Medulla oblongata (tissue), 1 donor: Measurements from ENCODE around the gene STT3A.
"Not testable (repeated sequence)": the region's sequence is repeated elsewhere in the genome, so short reads cannot be mapped to it uniquely, and the experiment has no call there.

Experiments
- DNase-seq: peaks from one replicate; pipeline ENCODE4 v3.0.0-alpha.2; 2015; ENCODE audit errors: extremely low spot score

The STT3A gene

GRCh38 chr11:125592305-125593113 is at the start of gene STT3A:
Gene STT3A, plus strand, starts transcription at chr11:125592852. Its CDS starts 3,064 bp downstream, at chr11:125595916.
- peak; percentile 100 for DNase-seq

DNA sequence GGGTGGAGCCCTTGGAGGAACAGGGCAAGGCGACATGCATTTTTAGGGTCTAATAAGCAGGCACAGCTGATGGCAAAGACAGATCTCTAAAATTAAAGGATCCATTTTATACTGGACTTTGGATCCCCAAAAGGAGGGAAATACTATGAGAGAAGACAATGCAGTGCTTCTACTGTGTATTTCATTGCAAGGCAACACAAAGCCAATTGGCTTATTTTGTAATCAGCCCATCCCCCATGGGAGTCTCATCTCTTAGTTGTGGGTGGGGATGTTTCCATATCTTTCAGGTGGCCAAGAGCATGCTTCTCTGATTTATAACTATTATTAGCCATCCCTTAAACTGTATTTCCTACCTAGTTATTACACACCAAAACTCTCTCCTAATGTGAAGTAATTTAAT is 41.9 kb upstream of the STT3A start:
- no peak for DNase-seq

GRCh38 chr11:125551835-125552342 is 40.8 kb upstream of the STT3A start:
- no peak for DNase-seq

GRCh38 chr11:125552927-125553326 is 39.7 kb upstream of the STT3A start:
- no peak for DNase-seq

DNA sequence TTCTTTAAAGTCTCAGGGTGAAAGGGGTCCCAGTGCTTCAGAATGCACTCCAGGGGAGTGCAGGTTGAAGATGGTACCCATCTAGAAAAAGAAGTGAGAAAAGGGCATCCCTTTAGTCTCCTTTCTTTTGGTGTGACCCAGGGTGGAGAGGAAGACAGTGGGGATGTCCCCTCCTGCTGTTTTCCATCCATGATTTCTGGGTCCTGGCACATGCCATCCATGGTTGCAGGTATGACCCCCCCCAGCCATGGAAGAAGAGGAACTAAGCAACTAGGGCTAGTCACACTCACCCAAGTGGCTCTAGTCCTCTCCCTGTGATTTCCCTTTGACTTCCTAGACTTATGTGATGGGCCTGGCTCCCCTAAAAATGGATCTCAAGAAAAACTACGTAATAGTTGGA is 39.3 kb upstream of the STT3A start:
- no peak for DNase-seq

- DNase-seq = no peak
Measured at GRCh38 chr11:125554038-125554437, 38.6 kb upstream of the STT3A start.

DNA sequence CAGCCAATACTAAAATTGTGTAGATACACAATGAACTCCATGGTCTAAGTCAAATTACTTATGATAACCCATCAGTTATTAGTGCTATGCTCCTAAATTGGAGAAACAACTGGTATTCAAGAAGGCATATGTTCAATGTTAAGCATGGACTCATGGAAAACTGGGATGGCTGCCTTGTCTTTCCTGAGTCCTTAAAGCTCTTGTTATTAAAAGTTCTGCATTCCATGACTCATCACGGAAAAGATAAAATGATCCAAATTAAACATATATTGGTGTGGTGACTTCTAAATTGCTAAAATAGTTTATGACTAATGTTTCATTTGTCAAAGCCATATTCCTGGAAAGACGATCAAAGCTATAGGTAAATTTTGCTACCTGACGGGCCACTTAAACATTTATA is 32.8 kb upstream of the STT3A start:
- no peak for DNase-seq

DNA sequence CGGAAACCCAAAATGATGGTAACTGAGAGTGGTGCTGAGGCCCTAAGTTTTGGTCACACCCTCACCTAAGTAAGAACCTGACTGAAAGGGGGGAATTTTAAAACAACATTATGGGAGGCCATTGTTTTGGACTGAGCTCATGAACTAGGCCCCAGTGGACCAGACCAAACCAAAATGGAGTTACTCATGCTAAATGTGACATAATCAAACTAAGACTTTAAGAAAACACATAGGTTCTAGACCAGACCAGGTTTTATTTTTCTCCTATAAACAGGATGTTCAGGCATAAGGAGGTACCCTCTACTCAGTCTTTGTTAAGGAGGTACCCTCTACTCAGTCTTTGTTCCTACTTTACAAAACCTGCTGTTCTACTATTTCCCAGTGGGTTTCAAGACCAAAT is 30.7 kb upstream of the STT3A start:
- DNase-seq = no peak

DNA sequence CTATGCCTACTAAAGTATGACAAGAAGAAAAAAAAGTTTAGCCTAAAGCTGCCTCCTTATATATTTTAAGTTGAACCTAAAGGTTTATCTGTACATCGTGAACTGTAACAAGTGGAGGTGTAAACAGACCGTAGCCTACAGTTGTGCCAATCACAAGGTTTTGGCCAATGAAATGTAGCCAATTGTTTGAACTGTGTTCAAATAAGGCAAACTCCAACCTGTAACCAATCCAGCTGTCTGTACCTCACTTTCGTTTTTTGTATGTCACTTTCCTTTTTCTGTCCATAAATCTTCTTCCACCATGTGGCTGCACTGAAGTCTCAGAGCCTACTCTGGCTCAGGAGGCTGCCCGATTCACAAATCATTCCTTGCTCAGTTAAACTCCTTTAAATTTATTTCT is 30.2 kb upstream of the STT3A start:
- DNase-seq = no peak

GRCh38 chr11:125564357-125564756 is 28.3 kb upstream of the STT3A start:
- no peak for DNase-seq

- DNase-seq = no peak
Measured at GRCh38 chr11:125566235-125566634, 26.4 kb upstream of the STT3A start.

- DNase-seq = peak; percentile 94
Measured at GRCh38 chr11:125568970-125569914, 23.4 kb upstream of the STT3A start, which contains the start of gene EI24. Gene EI24, plus strand, starts transcription at chr11:125569477. Its CDS starts 3,051 bp downstream, at chr11:125572528.

DNA sequence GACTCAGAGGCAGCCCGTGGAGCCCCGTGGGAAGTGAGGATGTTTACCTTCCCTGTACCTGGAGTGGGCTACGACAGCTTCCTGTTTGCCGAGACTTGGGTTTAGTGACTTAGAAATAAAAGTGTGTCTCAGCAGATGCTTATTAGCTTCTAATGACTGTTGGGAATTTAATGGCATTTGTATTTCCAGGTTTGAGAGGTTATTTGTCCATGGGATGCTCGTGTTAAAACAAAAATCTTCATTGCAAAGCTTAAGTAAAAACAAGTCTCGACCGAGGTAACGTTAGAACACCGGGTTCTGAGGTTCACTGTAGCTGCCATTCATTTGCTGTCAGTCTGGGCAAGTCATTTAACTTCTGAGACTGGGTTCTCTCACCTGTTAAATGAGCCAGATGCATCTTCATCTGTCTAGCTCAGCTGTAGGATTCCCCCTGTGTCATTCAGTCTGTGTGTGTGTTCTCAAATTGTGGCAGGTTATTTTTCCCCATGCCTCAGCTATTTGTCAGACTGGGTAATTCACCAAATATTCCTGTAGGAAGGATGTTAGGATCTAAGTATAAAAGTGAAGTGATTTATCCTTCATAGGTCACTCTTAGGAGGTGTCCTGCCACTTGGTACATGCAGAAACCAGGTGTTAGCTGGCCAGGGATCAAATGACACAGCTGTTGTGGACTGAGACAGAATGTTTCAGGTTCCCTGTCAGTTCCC is 22.6 kb upstream of the STT3A start:
- DNase-seq = peak; percentile 38

- DNase-seq = no peak
Measured at GRCh38 chr11:125570952-125571351, 21.7 kb upstream of the STT3A start.

DNA sequence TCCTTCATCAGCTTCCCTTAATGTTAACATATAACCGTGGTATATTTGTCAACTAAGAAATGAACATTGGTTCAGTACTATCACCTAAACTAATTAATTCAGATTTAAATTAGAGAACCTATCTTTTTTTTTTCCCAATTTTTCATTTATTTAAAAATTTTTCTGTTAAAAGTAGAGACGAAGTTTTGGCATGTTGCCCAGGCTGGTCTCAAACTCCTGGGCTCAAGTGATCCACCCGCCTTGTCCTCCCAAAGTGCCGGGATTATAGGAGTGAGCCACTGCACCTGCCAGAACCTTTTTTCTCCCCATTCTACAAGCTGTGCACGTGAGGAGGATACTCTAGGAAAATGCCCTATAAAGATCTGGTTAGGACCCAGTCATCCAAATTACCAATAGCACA is 19.7 kb upstream of the STT3A start:
- DNase-seq = no peak

- not testable (repeated sequence) for DNase-seq
Measured at GRCh38 chr11:125577181-125577580, 15.5 kb upstream of the STT3A start.

DNA sequence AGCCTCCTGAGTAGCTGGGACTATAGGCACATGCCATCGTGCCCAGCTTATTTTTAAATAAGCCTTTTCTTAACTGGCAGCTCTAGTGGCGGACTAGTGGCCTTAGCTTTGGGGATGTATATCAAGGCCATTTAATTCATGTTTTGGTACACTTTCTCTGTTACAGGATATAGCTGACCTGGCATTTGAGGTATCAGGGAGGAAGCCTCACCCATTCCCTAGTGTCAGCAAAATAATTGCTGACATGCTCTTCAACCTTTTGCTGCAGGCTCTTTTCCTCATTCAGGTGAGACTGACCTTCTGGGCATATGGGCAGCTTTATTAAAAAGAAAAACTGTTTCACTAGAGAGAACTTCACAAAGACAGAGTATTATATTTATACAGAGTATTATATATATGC is 13.9 kb upstream of the STT3A start:
- DNase-seq = no peak

DNA sequence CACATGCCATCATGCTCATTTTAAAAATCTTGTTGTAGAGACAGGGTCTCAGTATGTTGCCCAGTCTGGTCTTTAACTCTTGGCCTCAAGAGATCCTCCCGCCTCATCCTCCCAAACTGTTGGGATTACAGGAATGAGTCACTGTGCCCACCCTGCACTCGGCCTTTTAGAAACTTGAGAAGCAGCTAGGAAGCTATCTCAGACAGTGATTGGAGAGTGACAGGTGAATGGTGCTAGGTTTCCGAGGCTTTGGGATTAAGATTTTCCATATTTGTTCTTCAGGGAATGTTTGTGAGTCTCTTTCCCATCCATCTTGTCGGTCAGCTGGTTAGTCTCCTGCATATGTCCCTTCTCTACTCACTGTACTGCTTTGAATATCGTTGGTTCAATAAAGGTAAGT is 12.8 kb upstream of the STT3A start:
- DNase-seq = no peak

DNA sequence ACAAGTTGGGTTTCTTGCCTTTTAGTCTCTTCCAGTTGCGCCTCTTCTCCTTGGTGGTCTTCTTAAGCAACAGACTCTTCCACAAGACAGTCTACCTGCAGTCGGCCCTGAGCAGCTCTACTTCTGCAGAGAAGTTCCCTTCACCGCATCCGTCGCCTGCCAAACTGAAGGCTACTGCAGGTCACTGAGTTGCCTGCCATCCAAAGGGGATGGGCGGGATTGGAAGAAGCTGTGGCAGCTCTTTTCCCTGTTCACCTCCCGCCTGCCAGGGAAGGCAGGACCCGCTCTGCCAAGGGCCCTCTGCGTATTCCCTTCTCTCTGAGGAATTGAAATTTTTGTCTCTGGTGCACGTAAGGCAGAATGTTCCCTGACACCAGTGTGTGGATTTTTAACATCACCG is 9.2 kb upstream of the STT3A start:
- DNase-seq = peak; percentile 53

- DNase-seq = no peak
Measured at GRCh38 chr11:125585487-125585886, 7.2 kb upstream of the STT3A start.

- DNase-seq = no peak
Measured at GRCh38 chr11:125586623-125587022, 6.0 kb upstream of the STT3A start.

DNA sequence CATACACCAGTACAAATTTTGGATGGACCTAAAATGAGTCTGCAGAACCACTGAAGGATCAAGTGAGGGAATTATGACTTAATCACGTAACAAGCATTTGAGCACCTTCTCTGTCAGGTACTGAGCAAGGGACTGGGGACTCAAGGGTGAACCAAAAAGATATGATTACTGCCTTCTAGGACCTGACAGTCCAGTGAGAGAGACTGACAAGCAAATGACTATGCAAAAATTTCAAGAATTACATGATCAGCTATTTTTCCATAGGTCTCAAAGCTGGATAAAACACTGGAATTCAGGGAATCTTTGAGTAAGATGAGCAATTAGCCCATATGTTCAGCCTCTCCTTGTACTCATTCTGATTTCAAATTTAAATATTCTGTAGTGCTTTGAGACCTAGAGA is 5.2 kb upstream of the STT3A start:
- DNase-seq = no peak
